Measurements from ENCODE around the gene SNORC.

The SNORC gene

GRCh38 chr2:232876161-232876977 lies 6.3 kb downstream of the SNORC start:
- H3K4me2 ChIP-seq (ENCODE audit: low read length): peak overlapping the region; percentile 68
- peak; percentile 17 for TF ChIP-seq CTCF (IDR thresholded peaks at IDR 0.05)
- no peaks in the 10 kb centered on the region for H3K9me3 ChIP-seq (ENCODE audit: control insufficient read depth, low read length)
- peaks cover 2% of the 10 kb centered on the region for H3K4me1 ChIP-seq
- no peak overlapping the region for H3K27ac ChIP-seq
- H3K4me3 ChIP-seq (ENCODE audit: low read depth, low read length): peak overlapping the region; percentile 29
- H3K27me3 ChIP-seq (ENCODE audit: control insufficient read depth, insufficient read depth, low read length): no peaks in the 10 kb centered on the region
- no peaks in the 10 kb centered on the region for H3K79me2 ChIP-seq
- H3K9ac ChIP-seq: no peak overlapping the region
- no peaks in the 10 kb centered on the region for H3K36me3 ChIP-seq (ENCODE audit: control insufficient read depth, insufficient read depth, low read length)
- H2AFZ ChIP-seq: peak overlapping the region; percentile 85

GRCh38 chr2:232876978-232877441 lies 6.9 kb downstream of the SNORC start:
- TF ChIP-seq CTCF (IDR thresholded peaks at IDR 0.05): no peak
- H3K36me3 ChIP-seq (ENCODE audit: control insufficient read depth, insufficient read depth, low read length): no peaks in the 10 kb centered on the region
- no peaks in the 10 kb centered on the region for H3K9me3 ChIP-seq (ENCODE audit: control insufficient read depth, low read length)
- H3K4me3 ChIP-seq (ENCODE audit: low read depth, low read length): no peak overlapping the region
- no peaks in the 10 kb centered on the region for H3K79me2 ChIP-seq
- H3K4me2 ChIP-seq (ENCODE audit: low read length): peak overlapping the region; percentile 68
- peaks cover 2% of the 10 kb centered on the region for H3K4me1 ChIP-seq
- no peak overlapping the region for H3K27ac ChIP-seq
- H2AFZ ChIP-seq: peak overlapping the region; percentile 85
- H3K9ac ChIP-seq: no peak overlapping the region
- no peaks in the 10 kb centered on the region for H3K27me3 ChIP-seq (ENCODE audit: control insufficient read depth, insufficient read depth, low read length)

- H3K79me2 ChIP-seq: no peaks in the 10 kb centered on the region
- no peak overlapping the region for H3K9ac ChIP-seq
These were observed 8.0 kb downstream of the SNORC start for GRCh38 chr2:232877940-232878511.

GRCh38 chr2:232878855-232879617 lies 9.0 kb downstream of the SNORC start:
- Histone ChIP-seq H3K27ac (no peak overlapping the region), H2AFZ (no peak overlapping the region), H3K9ac (no peak overlapping the region), H3K79me2 (no peaks in the 10 kb centered on the region), H3K9me3 (ENCODE audit: control insufficient read depth, low read length) (no peaks in the 10 kb centered on the region), H3K4me2 (ENCODE audit: low read length) (no peak overlapping the region), H3K27me3 (ENCODE audit: control insufficient read depth, insufficient read depth, low read length) (no peaks in the 10 kb centered on the region), H3K36me3 (ENCODE audit: control insufficient read depth, insufficient read depth, low read length) (no peaks in the 10 kb centered on the region), H3K4me3 (ENCODE audit: low read depth, low read length) (no peak overlapping the region), H3K4me1 (peaks cover 2% of the 10 kb centered on the region)
- TF ChIP-seq CTCF (IDR thresholded peaks at IDR 0.05): no peak

More at GRCh38 chr2:232877940-232878511, 8.0 kb downstream of the SNORC start:
- H2AFZ ChIP-seq: no peak overlapping the region
- no peaks in the 10 kb centered on the region for H3K9me3 ChIP-seq (ENCODE audit: control insufficient read depth, low read length)
- H3K4me2 ChIP-seq (ENCODE audit: low read length): no peak overlapping the region
- TF ChIP-seq CTCF (IDR thresholded peaks at IDR 0.05): no peak
- H3K4me3 ChIP-seq (ENCODE audit: low read depth, low read length): no peak overlapping the region
- H3K36me3 ChIP-seq (ENCODE audit: control insufficient read depth, insufficient read depth, low read length): no peaks in the 10 kb centered on the region
- peaks cover 2% of the 10 kb centered on the region for H3K4me1 ChIP-seq
- H3K27me3 ChIP-seq (ENCODE audit: control insufficient read depth, insufficient read depth, low read length): no peaks in the 10 kb centered on the region
- H3K27ac ChIP-seq: no peak overlapping the region
